Sigmoid colon (tissue), 4 donors: ENCODE measurements around the gene GRIN2D.

Experiments used
- EP300 ChIP-seq, 4 donors: sonication (generic); formaldehyde crosslinking; IDR thresholded peaks; one replicate each; pipeline ENCODE4 v1.6.1; 2017; ENCODE audit warnings: antibody characterized with exemption in 4 of 4
- POLR2A ChIP-seq, 2 donors: fragments of 450-650 bp; IDR thresholded peaks; one replicate each; pipeline ENCODE4 v1.6.1; 2016; ENCODE audit warnings: antibody characterized with exemption in 2 of 2, mild to moderate bottlenecking in 2 of 2, moderate library complexity in 2 of 2
- TF ChIP-seq, protein P1 (sequence below), 4 experiments: fragments of 450-650 bp in 3 of 4; fragments of 200-600 bp in 1 of 4; IDR thresholded peaks; one replicate each; pipeline ENCODE4 v1.5.1; 2016 to 2019; ENCODE audit warnings: antibody characterized with exemption in 4 of 4, mild to moderate bottlenecking in 3 of 4, moderate library complexity in 2 of 4

DNA sequence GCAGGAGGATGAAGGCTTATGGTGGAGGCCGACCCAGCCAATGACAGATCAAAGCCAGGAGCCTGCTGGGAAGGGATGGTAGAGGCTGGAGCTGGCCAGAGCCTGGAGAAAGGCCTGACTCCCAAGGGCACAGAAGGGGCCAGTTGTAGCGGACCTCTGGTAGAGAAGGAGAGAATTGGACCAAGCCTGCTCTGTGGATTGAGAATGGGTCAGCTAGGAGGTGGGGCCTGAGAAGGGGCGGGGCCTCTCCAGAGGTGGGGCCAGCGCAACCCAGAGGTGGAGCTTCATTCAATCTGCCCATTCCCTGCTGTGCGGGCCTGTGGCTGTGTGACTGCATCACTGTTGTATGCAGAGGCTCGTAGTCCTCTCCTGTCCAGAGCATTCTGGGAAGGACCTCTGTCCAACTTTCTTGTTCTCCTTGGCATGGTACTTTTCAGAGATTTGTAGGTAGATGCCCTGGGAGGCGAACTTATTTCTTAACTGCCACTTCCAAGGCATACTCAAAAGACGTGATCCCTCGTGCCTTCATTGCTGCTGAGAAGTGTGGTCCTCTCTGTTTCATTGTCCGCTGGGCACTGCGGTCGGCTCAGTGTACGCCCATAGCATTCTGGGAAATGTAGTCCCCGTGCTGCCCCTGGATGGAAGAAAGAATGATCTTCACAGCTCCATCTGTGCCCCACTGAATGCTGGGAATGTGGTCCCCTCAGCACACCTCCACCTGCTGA lies 6.7 kb downstream of the GRIN2D start:
- TF ChIP-seq, protein P1, sequence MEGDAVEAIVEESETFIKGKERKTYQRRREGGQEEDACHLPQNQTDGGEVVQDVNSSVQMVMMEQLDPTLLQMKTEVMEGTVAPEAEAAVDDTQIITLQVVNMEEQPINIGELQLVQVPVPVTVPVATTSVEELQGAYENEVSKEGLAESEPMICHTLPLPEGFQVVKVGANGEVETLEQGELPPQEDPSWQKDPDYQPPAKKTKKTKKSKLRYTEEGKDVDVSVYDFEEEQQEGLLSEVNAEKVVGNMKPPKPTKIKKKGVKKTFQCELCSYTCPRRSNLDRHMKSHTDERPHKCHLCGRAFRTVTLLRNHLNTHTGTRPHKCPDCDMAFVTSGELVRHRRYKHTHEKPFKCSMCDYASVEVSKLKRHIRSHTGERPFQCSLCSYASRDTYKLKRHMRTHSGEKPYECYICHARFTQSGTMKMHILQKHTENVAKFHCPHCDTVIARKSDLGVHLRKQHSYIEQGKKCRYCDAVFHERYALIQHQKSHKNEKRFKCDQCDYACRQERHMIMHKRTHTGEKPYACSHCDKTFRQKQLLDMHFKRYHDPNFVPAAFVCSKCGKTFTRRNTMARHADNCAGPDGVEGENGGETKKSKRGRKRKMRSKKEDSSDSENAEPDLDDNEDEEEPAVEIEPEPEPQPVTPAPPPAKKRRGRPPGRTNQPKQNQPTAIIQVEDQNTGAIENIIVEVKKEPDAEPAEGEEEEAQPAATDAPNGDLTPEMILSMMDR (IDR thresholded peaks at IDR 0.05) = no peak
- no peak for TF ChIP-seq POLR2A (IDR thresholded peaks at IDR 0.05)
- TF ChIP-seq EP300 (IDR thresholded peaks at IDR 0.05) = no peak
